HCT116 (cell line): ENCODE data around the gene C17orf100. TPM values are rescaled to one million over a fixed set of nuclear protein-coding genes. Genes with fewer than 3 reads are reported as not detected.

ENCODE experiments used
- ATAC-seq: fragments of 200-7000 bp; cut with Tn5 transposase; 2 replicates; pipeline ENCODE4 v1.9.1; 2020; ENCODE audit warnings: mild to moderate bottlenecking, moderate library complexity
- BruUV-seq: library from RNA; stranded (reverse); fragments of 400-500 nt; replicated peaks from 2 replicates; lab custom pipeline; 2021; lab: Mats Ljungman, UMichigan
- CTCF ChIA-PET: fragments of 300-600 bp; sonication (Branson Sonifier 250); formaldehyde crosslinking; loops from one replicate; lab custom pipeline; 2021; ENCODE audit warnings: antibody characterized with exemption; lab: Charles Lee
- POLR2A ChIA-PET: fragments of 300-600, 350-600 bp; sonication (Branson Sonifier 250); formaldehyde crosslinking; loops from one replicate; lab custom pipeline; 2021; ENCODE audit warnings: antibody characterized with exemption; lab: Charles Lee
- RAD21 ChIA-PET, 2 experiments: fragments of 300-600 bp; sonication (Branson Sonifier 250); formaldehyde crosslinking; loops; one replicate each; lab custom pipeline; 2023; ENCODE audit warnings: low total read pairs in 2 of 2; ENCODE audit not compliant: uncharacterized antibody in 2 of 2, unreplicated experiment in 2 of 2, low non-redundant PET in 1 of 2; lab: Charles Lee
- DNase-seq: peaks from one replicate; pipeline ENCODE4 v3.0.0-alpha.2; 2010; ENCODE audit warnings: low read depth, low spot score
- H2AFZ ChIP-seq: fragments of 200-600 bp; shearing (Covaris generic), sonication (generic); 2 replicates; pipeline ENCODE4 v1.6.1; 2017; ENCODE audit warnings: low read depth, mixed run types, mixed read lengths, antibody characterized with exemption, low read length; ENCODE audit not compliant: poor library complexity, severe bottlenecking
- H3K27ac ChIP-seq: 2 replicates; pipeline ENCODE4 v1.5.1; 2012; ENCODE audit warnings: low read depth, low read length
- H3K27me3 ChIP-seq: fragments of 200-600 bp; sonication (generic); 2 replicates; pipeline ENCODE4 v1.6.1; 2016; ENCODE audit warnings: mixed run types, low read length, mixed read lengths; ENCODE audit not compliant: insufficient read depth
- H3K36me3 ChIP-seq, 2 experiments: fragments of 200-500 bp in 1 of 2; fragments of 200-600 bp in 1 of 2; sonication (Bioruptor generic) in 1 of 2; sonication (generic) in 1 of 2; 2 replicates each; pipeline versions ENCODE4 v1.5.1 to v1.6.1; 2014 to 2016; ENCODE audit warnings: low read length in 2 of 2, inconsistent platforms in 1 of 2, mixed read lengths in 1 of 2, mixed run types in 1 of 2; ENCODE audit not compliant: insufficient read depth in 2 of 2, control insufficient read depth in 1 of 2
- H3K4me1 ChIP-seq, 2 experiments: fragments of 200-600 bp in 1 of 2; sonication (generic) in 1 of 2; 2 replicates each; pipeline versions ENCODE4 v1.5.1 to v1.6.1; 2012 to 2017; ENCODE audit warnings: low read length in 2 of 2, inconsistent platforms in 1 of 2, mild to moderate bottlenecking in 1 of 2, mixed read lengths in 1 of 2, mixed run types in 1 of 2, moderate library complexity in 1 of 2; ENCODE audit not compliant: insufficient read depth in 2 of 2, control insufficient read depth in 1 of 2
- H3K4me2 ChIP-seq: fragments of 200-600 bp; sonication (generic); 2 replicates; pipeline ENCODE4 v1.6.1; 2017; ENCODE audit warnings: mixed run types, low read length, mixed read lengths
- H3K4me3 ChIP-seq, 2 experiments: fragments of 200-600 bp in 1 of 2; sonication (generic) in 1 of 2; replicated peaks in 1 of 2; 2 replicates each; pipeline ENCODE4 v1.5.1; 2011 to 2016; ENCODE audit warnings: low read length in 2 of 2, control low read depth in 1 of 2, low read depth in 1 of 2, mild to moderate bottlenecking in 1 of 2, mixed read lengths in 1 of 2, mixed run types in 1 of 2
- H3K79me2 ChIP-seq: fragments of 200-600 bp; sonication (generic); 2 replicates; pipeline ENCODE4 v1.6.1; 2017; ENCODE audit warnings: mild to moderate bottlenecking, mixed run types, low read length, moderate library complexity, mixed read lengths; ENCODE audit not compliant: insufficient read depth
- H3K9ac ChIP-seq: fragments of 200-600 bp; sonication (generic); 2 replicates; pipeline ENCODE4 v1.6.1; 2016; ENCODE audit warnings: low read length, mixed read lengths
- H3K9me2 ChIP-seq: fragments of 200-600 bp; sonication (generic), shearing (Covaris generic); 2 replicates; pipeline ENCODE4 v1.6.1; 2017; ENCODE audit warnings: mixed run types, mild to moderate bottlenecking, moderate library complexity; ENCODE audit not compliant: insufficient read depth
- H3K9me3 ChIP-seq, 2 experiments: fragments of 200-500 bp in 1 of 2; fragments of 200-600 bp in 1 of 2; sonication (Bioruptor generic) in 1 of 2; sonication (generic) in 1 of 2; 2 replicates each; pipeline ENCODE4 v1.6.1; 2014 to 2017; ENCODE audit warnings: low read length in 2 of 2, mixed read lengths in 2 of 2, inconsistent platforms in 1 of 2, low read depth in 1 of 2, mild to moderate bottlenecking in 1 of 2, mixed run types in 1 of 2, moderate library complexity in 1 of 2; ENCODE audit not compliant: control insufficient read depth in 1 of 2, insufficient read depth in 1 of 2
- H4K20me1 ChIP-seq: fragments of 200-600 bp; sonication (generic), shearing (Covaris generic); 2 replicates; pipeline ENCODE4 v1.6.1; 2017; ENCODE audit warnings: mixed run types, mild to moderate bottlenecking, moderate library complexity; ENCODE audit not compliant: insufficient read depth
- CBX3 ChIP-seq: IDR thresholded peaks from 2 replicates; pipeline ENCODE4 v1.6.1; 2012; ENCODE audit warnings: low read depth
- ELF1 ChIP-seq: IDR thresholded peaks from 2 replicates; pipeline ENCODE4 v1.6.1; 2012; ENCODE audit warnings: low read depth, borderline replicate concordance
- FOSL1 ChIP-seq: IDR thresholded peaks from 2 replicates; pipeline ENCODE4 v1.6.1; 2012; ENCODE audit warnings: low read depth
- JUND ChIP-seq: IDR thresholded peaks from 2 replicates; pipeline ENCODE4 v1.6.1; 2012
- POLR2AphosphoS5 ChIP-seq: IDR thresholded peaks from 2 replicates; pipeline ENCODE4 v1.6.1; 2011; ENCODE audit warnings: mild to moderate bottlenecking, low read depth, low read length, moderate library complexity
- SIN3A ChIP-seq: IDR thresholded peaks from 2 replicates; pipeline ENCODE4 v1.6.1; 2012; ENCODE audit warnings: low read depth
- SRF ChIP-seq: IDR thresholded peaks from 2 replicates; pipeline ENCODE4 v1.6.1; 2012; ENCODE audit warnings: low read depth
- YY1 ChIP-seq: IDR thresholded peaks from 2 replicates; pipeline ENCODE4 v1.6.1; 2011; ENCODE audit warnings: low read length, low read depth, moderate library complexity, mild to moderate bottlenecking; ENCODE audit not compliant: insufficient replicate concordance; ENCODE audit errors: extremely low read depth
- intact Hi-C: fragments of 100-400 bp; cut with micrococcal nuclease; formaldehyde crosslinking; loops from 2 replicates; pipeline ENCODE4 v1.10.0; 2022
- total RNA-seq: library from RNA; stranded (reverse); gene quantifications from one replicate; pipeline ENCODE4 v1.2.1, GENCODE V29; 2021; ENCODE audit not compliant: unreplicated experiment

The C17orf100 gene
- total RNA-seq, 1 experiment from 2014 or later, result 0.76 TPM

DNA sequence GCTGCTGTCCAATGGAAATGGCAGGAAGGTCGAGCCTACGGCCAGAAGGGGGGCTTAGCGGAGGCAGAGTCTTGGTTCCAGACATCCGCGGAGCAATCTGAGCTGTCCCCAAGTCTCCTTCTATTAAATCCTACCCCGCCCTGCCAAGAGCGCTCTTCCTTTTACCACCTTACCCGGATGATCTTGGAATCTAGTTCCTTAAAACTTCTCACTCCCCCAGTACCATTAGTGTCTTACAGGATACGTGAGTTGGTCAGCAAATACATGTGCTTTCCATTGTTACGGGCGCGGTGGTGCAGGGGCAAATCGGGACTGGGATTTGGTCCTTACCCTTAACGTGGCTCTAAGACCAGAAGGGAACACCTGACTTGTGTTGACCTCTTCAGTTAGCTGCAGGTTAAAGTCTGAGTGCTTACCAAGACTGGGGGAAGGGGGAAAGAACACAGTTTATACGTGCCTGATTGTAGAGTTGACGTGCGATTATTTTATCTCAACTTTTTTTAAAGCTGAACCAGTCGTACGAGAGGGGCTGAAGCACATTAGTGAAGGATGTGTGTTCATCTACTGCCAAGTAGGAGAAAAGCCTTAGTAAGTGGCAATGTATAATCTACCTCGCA is 10.2 kb upstream of the C17orf100 start:
- H3K9me2 ChIP-seq, result no peaks in the 10 kb centered on the region
- POLR2A ChIA-PET, result interaction anchor here (1.4 kb wide), 1 partner anchor 10 kb away, joined by 7 read pairs; the partner anchor contains the start of genes C17orf100 and MED31
- H4K20me1 ChIP-seq, result no peaks in the 10 kb centered on the region
- peak; percentile 54 for ATAC-seq
- TSS peak; percentile 73 for BruUV-seq
- peaks cover 19 to 24% of the 10 kb centered on the region in 2 experiments for H3K36me3 ChIP-seq
- CTCF ChIA-PET, result no interaction called here
- RAD21 ChIA-PET, result interaction anchor here in 1 of 2 experiments (0.7 kb wide), 1 partner anchor 16 kb away, joined by 3 read pairs; no protein-coding TSS in a partner anchor
- H3K79me2 ChIP-seq, result peaks cover 72% of the 10 kb centered on the region
- intact Hi-C loops, result loop anchor here (2.0 to 10.0 kb wide), 2 partner anchors 169 to 1057 kb away; partner anchors contain the start of gene NLRP1
- peak overlapping the region; percentile 79 to 88 for H3K4me3 ChIP-seq
- peak; percentile 39 for DNase-seq
- no peaks in the 10 kb centered on the region for H3K9me3 ChIP-seq
- H3K9ac ChIP-seq, result peak overlapping the region; percentile 84
- H3K4me1 ChIP-seq, result peaks cover 13 to 29% of the 10 kb centered on the region in 2 experiments; a peak in 3 of 4 replicates
- H2AFZ ChIP-seq, result no peak overlapping the region
- no peaks in the 10 kb centered on the region for H3K27me3 ChIP-seq
- peak overlapping the region; percentile 85 for H3K4me2 ChIP-seq
- peak; percentile 37; the same call in 1 of the 2 replicates for TF ChIP-seq JUND
- no peak for TF ChIP-seq YY1
- peak; percentile 40; the same call in 1 of the 2 replicates for TF ChIP-seq SIN3A
- TF ChIP-seq CBX3, result no peak
- TF ChIP-seq SRF, result no peak
- TF ChIP-seq FOSL1, result no peak
- H3K27ac ChIP-seq, result peak overlapping the region; percentile 94

DNA sequence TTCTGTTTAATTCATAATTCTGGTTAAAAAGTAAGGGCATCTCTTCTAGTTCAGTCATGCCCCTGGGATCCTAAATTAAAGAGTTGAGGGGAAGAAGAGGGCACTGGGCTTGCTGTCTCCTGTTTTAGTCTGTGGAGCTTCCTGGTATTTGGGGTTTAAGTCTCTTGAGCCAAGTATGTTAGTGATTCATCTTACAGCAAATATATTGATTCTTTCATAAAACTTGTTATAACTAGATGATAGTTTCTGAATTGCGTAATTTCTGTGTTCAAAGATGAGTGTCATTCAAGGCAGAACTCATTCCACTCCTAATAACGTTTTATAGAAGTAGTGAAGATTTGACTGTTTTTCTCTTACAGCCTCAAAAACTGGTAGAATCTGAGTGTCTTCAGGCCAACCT is 9.0 kb upstream of the C17orf100 start:
- peaks cover 23 to 29% of the 10 kb centered on the region in 2 experiments for H3K36me3 ChIP-seq
- RAD21 ChIA-PET, result no interaction called here
- peak overlapping the region; percentile 85 for H3K4me2 ChIP-seq
- no peaks in the 10 kb centered on the region for H3K9me2 ChIP-seq
- 0 out of 2 replicates have a peak overlapping the region, but pooled peaks have one; percentile 84 for H3K9ac ChIP-seq
- H4K20me1 ChIP-seq, result no peaks in the 10 kb centered on the region
- H3K27ac ChIP-seq, result no peak overlapping the region
- peaks cover 83% of the 10 kb centered on the region for H3K79me2 ChIP-seq
- no peaks in the 10 kb centered on the region for H3K9me3 ChIP-seq
- DNase-seq (no peak), ATAC-seq (no peak)
- H3K4me3 ChIP-seq, result peak overlapping the region in 1 of 2 experiments; percentile 88; a peak in 1 of 4 replicates
- CTCF ChIA-PET, result no interaction called here
- POLR2A ChIA-PET, result interaction anchor here (1.4 kb wide), 1 partner anchor 8 kb away, joined by 7 read pairs; the partner anchor contains the start of genes C17orf100 and MED31
- no peak overlapping the region for H2AFZ ChIP-seq
- intact Hi-C loops, result loop anchor here (10.0 kb wide), 1 partner anchor 1058 kb away; the partner anchor contains the start of gene NLRP1
- TF ChIP-seq ELF1 (no peak), POLR2AphosphoS5 (0 out of 2 replicates have a peak, but pooled peaks have one; percentile 16)
- BruUV-seq, result no TSS peak
- peaks cover 13 to 29% of the 10 kb centered on the region in 2 experiments; a peak in 3 of 4 replicates for H3K4me1 ChIP-seq
- no peaks in the 10 kb centered on the region for H3K27me3 ChIP-seq
